Right ventricle myocardium superior (tissue), 1 donor: Measurements from ENCODE around the gene ABCC1. TPM values are rescaled to one million over a fixed set of nuclear protein-coding genes. Genes with fewer than 3 reads are reported as not detected.

Experiments used
- ATAC-seq: fragments of 200-7000 bp; cut with Tn5 transposase; one replicate; pipeline ENCODE4 v1.9.1; 2020; ENCODE audit warnings: mild to moderate bottlenecking; ENCODE audit not compliant: poor library complexity
- DNase-seq: peaks from one replicate; pipeline ENCODE4 v3.0.0-alpha.2; 2020
- intact Hi-C: fragments of 100-400 bp; cut with DNase I; formaldehyde crosslinking; loops from one replicate; pipeline ENCODE4 v1.11.2; 2022
- total RNA-seq: library from RNA; stranded (reverse); fragmentation: NEBNext Ultra II Directional; extraction: Animal tissue kit (Norgen Biotek cat#: 25700); gene quantifications from one replicate; pipeline ENCODE4 v1.2.1, GENCODE V29; 2021
- donor health status: DM: no; HTN: yes; CAD: no; lungs with severe emphysema.

The ABCC1 gene
- total RNA-seq, 1 donor from 2014 or later, result 24.4 TPM

DNA sequence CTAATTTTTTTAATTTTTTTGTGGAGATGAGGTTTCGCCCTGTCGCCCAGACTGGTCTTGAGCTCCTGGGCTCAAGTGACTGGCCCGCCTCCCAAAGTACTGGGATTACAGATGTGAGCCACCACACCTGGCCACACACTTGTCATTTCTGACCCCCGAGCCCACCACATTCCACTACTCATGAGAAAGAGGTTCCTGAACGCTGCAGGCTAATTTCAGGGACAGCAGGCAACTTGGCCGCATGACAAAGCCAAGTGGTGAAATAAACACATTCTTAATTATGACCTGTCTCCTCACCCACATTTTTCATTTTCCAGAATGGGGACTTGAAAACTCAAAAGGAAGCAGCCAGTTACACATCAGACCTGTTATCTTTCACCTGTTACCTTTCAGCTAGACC is 159.3 kb downstream of the ABCC1 start:
- DNase-seq (no peak), ATAC-seq (no peak)
- intact Hi-C loops, result no loop called here

DNA sequence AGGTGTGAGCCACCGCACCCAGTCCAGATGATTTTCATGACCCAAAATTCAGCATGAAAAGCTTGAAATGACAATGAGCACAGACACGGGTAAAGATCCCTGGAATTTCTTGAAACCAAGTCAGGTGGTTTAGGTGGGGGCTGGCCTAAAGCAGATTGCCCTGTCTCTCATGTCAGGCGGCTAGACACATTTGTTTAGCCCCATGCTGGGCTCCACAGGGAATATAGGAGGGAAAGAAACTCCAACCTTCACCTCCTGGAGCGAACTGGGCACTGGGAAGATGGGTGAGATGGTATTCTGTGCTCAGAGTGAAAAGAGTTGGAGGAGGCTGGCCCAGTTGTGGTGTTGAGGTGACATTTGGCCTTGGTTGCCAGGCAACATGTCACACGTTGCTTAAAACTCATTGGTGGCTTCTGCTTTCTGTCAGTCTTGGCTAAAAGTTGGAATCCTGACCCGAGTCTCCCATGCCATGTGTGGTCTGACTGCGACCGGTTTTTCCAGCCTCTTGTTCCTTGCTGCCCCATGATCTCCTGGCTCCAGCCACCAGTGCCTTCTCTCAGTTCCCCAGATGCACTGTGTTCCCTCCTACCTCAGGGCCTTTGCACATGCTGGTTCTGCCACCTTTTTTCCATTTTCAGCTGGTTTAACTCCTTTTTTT is 160.2 kb downstream of the ABCC1 start:
- DNase-seq (no peak), ATAC-seq (no peak)
- intact Hi-C loops, result no loop called here

DNA sequence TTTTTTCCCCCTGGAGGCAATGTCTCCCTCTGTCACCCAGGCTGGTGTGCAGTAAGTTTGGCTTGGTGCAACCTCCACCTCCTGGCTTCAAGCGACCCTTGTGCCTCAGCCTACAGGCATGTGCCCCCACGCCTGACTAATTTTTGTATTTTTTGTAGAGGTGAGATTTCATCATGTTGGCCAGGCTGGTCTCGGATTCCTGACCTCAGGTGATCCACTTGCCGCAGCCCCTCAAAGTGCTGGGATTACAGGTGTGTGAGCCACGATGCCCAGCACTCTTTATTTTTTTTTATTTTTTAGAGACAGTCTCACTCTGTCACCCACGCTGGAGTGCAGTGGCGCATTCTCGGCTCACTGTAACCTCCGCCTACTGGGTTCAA is 160.7 kb downstream of the ABCC1 start:
- DNase-seq, result no peak
- intact Hi-C loops, result no loop called here
- no peak for ATAC-seq

DNA sequence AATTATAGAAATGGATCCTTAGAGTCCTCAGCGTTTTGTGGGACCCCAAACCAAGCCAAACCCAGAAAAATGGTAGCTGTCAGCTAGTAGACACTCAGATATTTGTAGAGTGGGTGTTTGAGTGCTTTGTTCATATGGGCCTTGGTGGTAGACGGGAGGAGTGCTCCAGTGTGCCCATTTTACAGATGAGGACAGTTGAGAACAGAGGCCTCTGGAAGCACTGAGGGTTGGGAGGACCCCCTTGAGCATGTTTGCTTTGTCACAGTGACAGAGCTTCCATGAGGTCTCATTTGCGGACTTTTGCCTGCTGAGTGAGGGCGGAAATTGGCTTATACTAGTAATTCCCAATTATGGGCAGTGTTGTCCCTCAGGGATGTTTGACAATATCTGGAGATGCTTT is 162.2 kb downstream of the ABCC1 start:
- ATAC-seq, result no peak
- no peak for DNase-seq
- intact Hi-C loops, result no loop called here

DNA sequence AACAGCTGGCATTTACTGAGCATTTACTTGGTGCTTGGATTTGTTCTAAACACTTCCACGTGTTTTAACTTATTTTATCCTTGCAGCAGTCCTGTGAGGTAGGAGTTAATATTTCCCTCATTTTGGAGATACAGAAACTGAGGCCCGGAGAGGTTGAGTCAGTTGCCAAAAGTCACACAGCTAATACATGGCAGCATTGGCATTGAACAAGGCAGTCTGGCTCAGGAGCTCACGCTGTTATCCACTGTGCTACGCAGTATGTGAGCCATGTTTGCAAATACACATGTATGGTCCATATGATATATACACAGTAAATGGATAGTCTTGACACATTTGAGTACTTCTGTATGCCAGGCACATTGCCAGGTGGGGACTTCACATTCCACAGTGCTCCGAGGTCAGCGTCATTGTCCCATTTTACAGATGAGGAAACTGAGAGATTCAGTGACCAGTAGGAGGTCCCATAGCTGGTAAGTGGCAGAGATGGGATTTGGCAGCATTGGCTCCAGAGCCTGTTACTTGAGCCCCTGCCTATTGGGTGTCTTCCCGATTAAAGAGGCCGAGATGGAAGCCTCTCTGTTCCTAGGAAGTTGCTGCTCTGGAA is 163.1 kb downstream of the ABCC1 start:
- ATAC-seq (no peak), DNase-seq (no peak)
- intact Hi-C loops, result no loop called here

DNA sequence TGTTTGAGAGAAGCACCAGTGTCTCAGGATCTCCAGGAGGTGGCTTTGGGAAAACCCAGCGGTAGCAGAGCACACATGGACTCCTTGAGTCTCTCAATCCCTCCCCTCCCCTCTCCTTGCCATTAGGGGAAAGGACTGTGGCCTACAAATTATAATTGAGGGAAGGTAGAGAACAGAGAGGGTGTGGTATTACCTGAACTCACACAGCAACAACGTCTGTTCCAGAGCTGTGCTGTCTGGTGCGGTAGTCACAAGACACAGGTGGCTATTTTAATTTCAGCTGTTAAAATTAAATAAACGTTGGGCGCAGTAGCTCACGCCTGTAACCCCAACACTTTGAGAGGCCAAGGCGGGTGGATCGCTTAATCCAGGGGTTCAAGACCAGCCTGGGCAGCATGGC is 163.7 kb downstream of the ABCC1 start:
- DNase-seq (no peak), ATAC-seq (no peak)
- intact Hi-C loops, result no loop called here

DNA sequence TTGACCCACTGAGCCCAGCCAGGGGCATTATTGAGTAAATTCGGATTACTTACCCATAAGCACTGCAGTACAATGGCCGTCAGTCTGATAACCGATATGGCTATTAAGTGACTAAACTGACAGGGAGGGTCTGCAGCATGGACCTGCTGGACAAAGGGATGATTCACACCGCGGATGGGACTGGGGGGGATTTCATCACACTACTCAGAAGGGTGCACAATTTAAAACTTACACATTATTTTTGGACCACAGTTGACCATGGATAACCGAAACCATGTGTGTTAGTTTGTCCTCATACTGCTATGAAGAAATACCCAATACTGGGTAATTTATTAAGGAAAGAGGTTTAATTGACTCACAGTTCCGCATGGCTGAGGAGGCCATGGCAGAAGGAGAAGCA is 167.4 kb downstream of the ABCC1 start:
- no peak for DNase-seq
- intact Hi-C loops, result no loop called here
- ATAC-seq, result no peak

DNA sequence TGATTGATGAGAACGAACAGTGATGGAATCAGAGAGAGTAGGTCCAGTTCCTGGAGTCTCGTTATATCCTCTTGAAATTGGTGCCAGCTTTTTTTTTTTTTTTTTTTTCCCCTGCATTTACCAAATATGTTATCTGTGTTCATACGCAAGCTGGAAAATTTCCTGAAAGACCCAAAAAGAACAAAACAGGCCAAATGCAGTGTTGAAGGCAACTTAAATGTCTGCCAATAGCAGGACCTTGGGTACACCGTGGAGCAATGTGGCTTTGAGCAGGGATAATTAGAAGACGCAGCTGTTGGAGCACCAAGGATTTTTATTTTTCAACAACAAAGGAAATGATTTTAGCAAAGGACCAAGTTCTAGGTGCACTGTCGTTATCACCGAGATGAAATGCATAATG is 168.9 kb downstream of the ABCC1 start:
- DNase-seq, result no peak
- intact Hi-C loops, result no loop called here
- no peak for ATAC-seq

DNA sequence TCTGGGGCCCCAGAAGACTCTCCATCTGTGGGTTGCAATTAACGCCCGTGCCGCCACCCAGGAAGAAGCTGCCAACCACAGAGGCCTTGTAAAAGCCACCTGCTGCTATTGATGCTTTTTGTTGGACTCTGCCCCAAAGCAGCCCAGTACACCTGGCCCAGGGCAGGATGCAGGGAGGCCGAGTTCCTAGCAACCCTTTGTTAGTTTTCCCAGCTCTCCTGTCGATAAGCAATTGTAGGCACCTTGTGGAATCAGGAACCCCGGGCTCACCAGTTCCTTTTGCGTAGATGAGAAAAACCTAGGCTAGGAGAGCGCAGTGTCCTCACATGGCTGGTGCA is 170.6 kb downstream of the ABCC1 start:
- intact Hi-C loops, result no loop called here
- DNase-seq, result no peak
- no peak for ATAC-seq

DNA sequence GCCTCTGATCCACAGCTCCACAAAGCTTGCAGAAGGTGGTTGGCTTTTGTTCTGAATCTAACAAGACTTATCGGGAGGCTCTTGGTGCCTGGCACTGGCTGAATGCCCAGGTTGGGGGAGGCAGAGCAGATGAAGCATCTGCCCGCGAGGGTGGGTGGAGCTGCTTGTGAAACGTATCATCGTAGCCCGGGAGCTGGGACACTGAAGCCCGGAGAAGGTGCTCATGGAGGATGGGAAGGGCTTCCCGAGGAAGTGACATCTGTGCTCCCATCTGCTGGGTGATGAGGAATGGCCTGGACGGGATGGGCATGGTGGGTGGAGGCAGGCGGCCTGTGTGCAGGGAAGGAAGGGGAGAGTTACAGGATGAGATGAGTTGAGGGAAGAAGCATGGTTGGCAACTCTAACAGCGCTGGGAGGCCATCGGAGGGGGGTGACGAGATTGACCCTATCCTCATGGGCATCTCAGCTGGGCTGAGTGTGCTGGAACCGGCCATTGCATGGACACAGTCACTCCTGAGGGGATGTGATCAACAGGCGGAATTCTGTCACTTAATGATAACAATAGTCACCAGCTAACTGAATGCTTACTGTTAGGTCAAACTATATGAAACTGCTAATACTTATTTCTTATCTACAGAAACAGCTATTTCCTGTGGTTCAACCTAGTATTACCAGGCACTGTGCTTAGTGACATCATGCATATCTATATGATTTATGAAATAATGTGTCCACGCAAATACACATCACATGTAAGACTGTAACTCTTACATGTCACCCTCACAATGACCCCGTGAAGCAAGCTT is 171.2 kb downstream of the ABCC1 start:
- ATAC-seq (peak; percentile 83), DNase-seq (peak; percentile 83)
- intact Hi-C loops, result no loop called here

DNA sequence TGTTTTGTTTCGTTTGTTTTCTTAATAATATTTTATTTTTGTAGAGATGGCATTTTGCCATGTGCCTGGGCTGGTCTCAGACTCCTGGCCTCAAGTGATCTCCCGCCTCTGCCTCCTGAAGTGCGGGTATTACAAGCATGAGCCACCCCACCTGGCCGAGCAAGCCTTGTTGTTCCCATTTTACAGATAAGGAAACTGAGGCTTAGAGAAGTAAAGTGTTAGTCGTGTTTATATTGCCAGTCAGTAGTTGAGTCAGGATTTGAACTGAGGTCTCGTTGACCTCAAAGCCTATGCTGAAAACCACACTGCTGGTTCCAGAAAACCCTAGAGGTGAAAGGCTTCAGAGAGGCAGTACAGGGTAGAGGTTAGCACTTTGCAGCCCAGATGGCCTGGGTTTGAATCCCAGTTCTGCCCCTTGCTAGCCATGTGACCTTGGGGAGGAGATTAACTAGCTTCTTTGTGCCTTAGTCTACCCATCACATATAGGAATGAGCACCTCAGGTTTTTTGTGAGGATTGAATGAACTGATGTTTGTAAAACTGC is 171.8 kb downstream of the ABCC1 start:
- DNase-seq, result no peak
- no peak for ATAC-seq
- intact Hi-C loops, result no loop called here

DNA sequence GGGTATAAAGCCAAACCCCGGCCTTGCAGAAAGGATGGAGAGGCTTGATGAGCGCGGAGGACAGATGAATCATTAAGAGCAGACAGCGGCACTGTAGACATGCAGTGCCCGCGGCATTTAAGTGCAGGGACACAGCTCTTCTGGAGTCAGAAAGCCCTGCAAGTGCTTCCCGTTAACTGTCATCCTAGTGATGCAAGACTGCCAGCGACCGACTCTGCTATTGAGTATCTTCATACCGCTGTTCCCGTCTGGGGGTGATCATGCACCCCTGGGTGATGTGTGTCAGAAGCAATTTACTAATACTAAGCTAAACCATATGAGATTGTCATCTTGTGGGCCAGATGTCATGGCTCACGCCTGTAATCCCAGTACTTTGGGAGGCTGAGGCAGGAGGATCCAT is 172.8 kb downstream of the ABCC1 start:
- DNase-seq (no peak), ATAC-seq (no peak)
- intact Hi-C loops, result no loop called here

DNA sequence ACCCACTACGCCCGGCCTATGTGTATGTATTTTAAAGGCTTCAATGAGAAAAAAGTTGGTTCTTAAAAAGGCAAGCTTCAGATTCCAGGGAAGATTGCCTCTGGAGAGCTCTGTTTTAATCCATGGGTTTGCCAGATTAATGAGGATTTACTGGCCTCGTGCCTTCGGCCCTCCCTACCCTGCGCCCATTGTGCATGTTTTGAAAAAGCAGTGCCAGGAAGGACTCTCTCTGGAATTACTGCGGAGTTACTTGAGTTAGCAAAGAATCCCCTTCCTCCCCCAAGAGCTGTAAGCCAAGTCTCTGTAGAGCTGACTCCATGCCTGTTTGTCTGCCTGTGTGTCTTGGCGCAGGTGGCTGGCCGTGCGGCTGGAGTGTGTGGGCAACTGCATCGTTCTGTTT is 175.0 kb downstream of the ABCC1 start:
- ATAC-seq (no peak), DNase-seq (no peak)
- intact Hi-C loops, result no loop called here

DNA sequence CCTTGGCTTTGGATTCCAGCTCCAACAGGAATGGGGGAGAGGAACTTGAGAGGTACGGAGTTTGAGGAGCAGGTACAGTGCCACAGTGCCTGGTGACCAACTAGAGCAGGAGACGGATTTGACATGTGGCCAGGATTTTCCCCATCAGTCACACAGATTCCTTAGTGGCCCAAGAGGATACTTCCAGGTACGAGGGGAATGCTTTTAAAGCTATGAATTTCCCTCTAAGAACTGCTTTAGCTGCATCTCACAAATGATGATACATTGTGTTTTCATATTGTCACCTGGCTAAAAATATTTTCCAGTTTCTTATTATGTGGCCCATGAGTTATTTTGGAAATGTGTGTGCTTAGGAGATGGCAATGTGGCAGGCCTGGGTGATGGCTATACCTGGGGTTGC is 175.6 kb downstream of the ABCC1 start:
- ATAC-seq (no peak), DNase-seq (no peak)
- intact Hi-C loops, result loop anchor here (5.0 kb wide), 2 partner anchors 248 to 358 kb away; no protein-coding TSS in a partner anchor

DNA sequence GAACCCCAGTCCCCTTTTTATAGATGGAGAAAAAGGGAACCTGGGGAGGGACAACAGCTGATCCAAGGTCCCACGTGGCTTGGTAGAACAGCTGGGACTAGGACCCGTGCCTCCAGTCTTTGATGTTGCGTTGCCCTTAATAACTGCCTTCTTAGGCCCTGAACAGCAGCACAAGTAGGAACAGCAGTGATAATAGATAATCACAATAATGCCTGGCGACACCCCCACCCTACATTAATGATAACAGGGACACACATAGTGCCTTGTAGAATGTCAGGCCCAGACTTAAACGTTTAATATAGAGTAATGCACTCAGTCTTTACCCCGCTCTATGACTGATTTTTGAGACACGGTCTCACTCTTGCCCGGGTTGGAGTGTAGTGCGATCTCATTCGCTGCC is 177.5 kb downstream of the ABCC1 start:
- ATAC-seq (peak; percentile 22), DNase-seq (no peak)
- intact Hi-C loops, result loop anchor here (5.0 kb wide), 2 partner anchors 250 to 360 kb away; no protein-coding TSS in a partner anchor

DNA sequence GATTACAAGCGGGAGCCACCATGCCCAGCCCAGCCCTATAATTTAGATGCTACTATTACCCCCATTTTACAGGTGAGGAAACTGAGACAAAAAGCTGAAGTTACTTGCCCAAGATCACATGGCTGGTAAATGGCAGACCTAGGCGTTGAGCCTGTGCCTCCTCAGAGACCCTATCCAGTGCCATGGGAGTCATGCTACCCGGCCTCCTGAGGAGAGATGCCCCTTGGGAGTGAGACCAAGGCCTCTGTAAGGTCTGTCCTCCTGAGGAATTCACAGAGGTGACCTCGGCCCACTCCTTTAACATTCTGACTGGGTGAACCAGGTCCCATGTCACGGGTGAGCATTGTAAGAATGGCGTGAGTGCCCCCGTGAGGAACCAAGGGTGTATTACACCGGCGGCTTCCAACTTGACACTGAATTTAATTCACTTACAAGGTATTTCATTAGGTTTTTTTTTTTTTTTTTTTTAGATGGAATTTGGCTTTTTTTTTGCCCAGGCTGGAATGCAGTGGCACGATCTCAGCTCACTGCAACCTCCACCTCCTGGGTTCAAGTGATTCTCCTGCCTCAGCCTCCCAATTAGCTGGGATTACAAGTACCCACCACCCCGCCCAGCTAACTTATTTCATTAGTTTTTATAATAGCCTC is 178.2 kb downstream of the ABCC1 start:
- DNase-seq, result peak; percentile 69
- peak; percentile 90 for ATAC-seq
- intact Hi-C loops, result loop anchor here (5.0 kb wide), 2 partner anchors 250 to 360 kb away; no protein-coding TSS in a partner anchor

DNA sequence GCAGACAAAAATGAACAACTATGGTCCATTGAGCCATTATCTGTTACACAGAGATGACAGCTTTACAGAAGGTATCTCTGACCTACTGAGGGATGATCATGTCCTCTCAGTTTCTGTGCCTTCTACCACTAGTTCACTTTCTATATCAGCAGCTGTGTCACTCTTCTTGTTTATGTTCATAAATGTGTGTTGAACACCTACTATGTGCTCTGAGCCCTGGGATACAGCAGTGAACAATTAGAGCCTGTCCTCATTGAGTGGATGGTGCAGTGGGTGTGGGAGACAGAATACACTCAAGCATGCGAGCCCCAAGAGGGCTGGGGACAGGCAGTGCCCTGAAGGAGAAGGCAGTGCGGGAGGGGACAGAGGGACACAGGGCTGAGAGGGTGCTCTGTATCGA is 181.8 kb downstream of the ABCC1 start:
- ATAC-seq, result no peak
- intact Hi-C loops, result no loop called here
- DNase-seq, result no peak

DNA sequence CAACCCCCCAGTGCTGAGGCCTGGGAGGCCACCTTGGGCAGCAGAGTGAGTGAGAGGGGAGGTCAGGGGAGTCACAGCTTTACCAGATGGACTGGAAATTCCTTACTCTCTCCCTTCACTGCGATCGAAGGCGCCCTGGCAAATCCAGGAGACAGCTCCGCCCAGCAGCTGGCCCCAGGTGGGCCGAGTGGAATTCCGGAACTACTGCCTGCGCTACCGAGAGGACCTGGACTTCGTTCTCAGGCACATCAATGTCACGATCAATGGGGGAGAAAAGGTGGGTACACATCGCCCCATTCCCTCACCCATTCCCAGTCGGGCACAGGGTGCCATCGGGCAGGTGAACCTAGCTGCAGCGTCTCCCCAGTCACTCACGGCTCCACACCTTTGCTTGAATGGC is 182.2 kb downstream of the ABCC1 start:
- no peak for ATAC-seq
- no peak for DNase-seq
- intact Hi-C loops, result no loop called here

DNA sequence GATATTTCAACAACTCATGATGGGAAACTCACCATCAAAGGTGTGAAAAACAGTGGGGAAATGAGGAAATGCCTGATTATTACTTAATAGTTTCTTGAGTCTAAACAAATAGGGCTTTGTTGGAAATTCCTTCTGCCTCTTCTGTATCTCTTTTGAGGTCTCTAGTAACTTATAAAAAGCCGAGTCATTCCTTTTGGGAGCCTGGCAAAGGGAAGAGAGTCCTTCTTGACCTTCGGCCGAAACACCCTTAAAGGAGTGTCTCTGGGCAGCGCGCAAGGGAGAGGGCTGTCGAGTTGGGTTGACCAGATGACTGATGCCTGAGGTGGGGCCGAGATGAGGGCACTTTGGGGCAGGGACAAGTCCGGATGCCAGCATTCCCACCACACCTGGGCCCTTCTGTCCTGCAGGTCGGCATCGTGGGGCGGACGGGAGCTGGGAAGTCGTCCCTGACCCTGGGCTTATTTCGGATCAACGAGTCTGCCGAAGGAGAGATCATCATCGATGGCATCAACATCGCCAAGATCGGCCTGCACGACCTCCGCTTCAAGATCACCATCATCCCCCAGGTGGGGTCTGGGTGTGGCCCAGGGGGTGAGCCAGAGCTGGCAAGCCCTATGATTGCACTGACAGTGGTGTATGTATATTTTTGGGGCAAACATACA is 184.7 kb downstream of the ABCC1 start:
- ATAC-seq, result no peak
- no peak for DNase-seq
- intact Hi-C loops, result no loop called here
